ENCODE results near the gene ALK. TPM values are rescaled to one million over a fixed set of nuclear protein-coding genes. Genes with fewer than 3 reads are reported as not detected.

ALK gene
- total RNA-seq, 4 donors from 2014 or later: 0.06 to 4.1 TPM; not detected in 2

- intact Hi-C loops (cut with DNase I; ENCODE audit: low total_unique reads): no loop called here
- H3K9me3 ChIP-seq: no peaks in the 10 kb centered on the region
- H3K4me3 ChIP-seq: no peak overlapping the region
- H3K36me3 ChIP-seq: no peaks in the 10 kb centered on the region
- no peaks in the 10 kb centered on the region for H3K27me3 ChIP-seq
- no peak for TF ChIP-seq CTCF (IDR thresholded peaks at IDR 0.05)
- TF ChIP-seq POLR2A (IDR thresholded peaks at IDR 0.05): no peak
- H3K27ac ChIP-seq: no peak overlapping the region
- no peaks in the 10 kb centered on the region for H3K4me1 ChIP-seq
- no peak for DNase-seq
Observed at GRCh38 chr2:29389686-29390085, 531.7 kb downstream of the ALK start.

- Histone ChIP-seq H3K36me3 (no peaks in the 10 kb centered on the region), H3K9me3 (no peaks in the 10 kb centered on the region), H3K27me3 (no peaks in the 10 kb centered on the region), H3K4me1 (no peaks in the 10 kb centered on the region), H3K4me3 (no peak overlapping the region), H3K27ac (no peak overlapping the region)
- intact Hi-C loops (cut with DNase I; ENCODE audit: low total_unique reads): no loop called here
- TF ChIP-seq POLR2A (IDR thresholded peaks at IDR 0.05): no peak
- no peak for TF ChIP-seq CTCF (IDR thresholded peaks at IDR 0.05)
- DNase-seq: no peak
Observed at GRCh38 chr2:29388071-29388470, 533.3 kb downstream of the ALK start.

- DNase-seq: no peak
- Histone ChIP-seq H3K4me3 (no peak overlapping the region), H3K9me3 (no peaks in the 10 kb centered on the region), H3K36me3 (no peaks in the 10 kb centered on the region), H3K4me1 (no peaks in the 10 kb centered on the region), H3K27me3 (no peaks in the 10 kb centered on the region), H3K27ac (no peak overlapping the region)
- TF ChIP-seq POLR2A (IDR thresholded peaks at IDR 0.05): no peak
- no peak for TF ChIP-seq CTCF (IDR thresholded peaks at IDR 0.05)
- intact Hi-C loops (cut with DNase I; ENCODE audit: low total_unique reads): no loop called here
Observed at GRCh38 chr2:29382486-29382885, 538.9 kb downstream of the ALK start.

GRCh38 chr2:29377788-29378187 lies 543.6 kb downstream of the ALK start:
- Histone ChIP-seq H3K4me1 (no peaks in the 10 kb centered on the region), H3K36me3 (no peaks in the 10 kb centered on the region), H3K9me3 (no peaks in the 10 kb centered on the region), H3K4me3 (no peak overlapping the region), H3K27me3 (no peaks in the 10 kb centered on the region), H3K27ac (no peak overlapping the region)
- intact Hi-C loops (cut with DNase I; ENCODE audit: low total_unique reads): no loop called here
- TF ChIP-seq CTCF (IDR thresholded peaks at IDR 0.05): no peak
- TF ChIP-seq POLR2A (IDR thresholded peaks at IDR 0.05): no peak
- DNase-seq: no peak

- Histone ChIP-seq H3K27me3 (no peaks in the 10 kb centered on the region), H3K27ac (no peak overlapping the region), H3K4me1 (no peaks in the 10 kb centered on the region), H3K36me3 (no peaks in the 10 kb centered on the region), H3K4me3 (no peak overlapping the region), H3K9me3 (no peaks in the 10 kb centered on the region)
- no peak for DNase-seq
- intact Hi-C loops (cut with DNase I; ENCODE audit: low total_unique reads): no loop called here
- no peak for TF ChIP-seq CTCF (IDR thresholded peaks at IDR 0.05)
- TF ChIP-seq POLR2A (IDR thresholded peaks at IDR 0.05): no peak
Observed at GRCh38 chr2:29376541-29376940, 544.8 kb downstream of the ALK start.
